Neural crest cell (in vitro differentiated cells): ENCODE data around the gene TRAPPC3. TPM values are rescaled to one million over a fixed set of nuclear protein-coding genes. Genes with fewer than 3 reads are reported as not detected.

Experiments used
- DNase-seq: peaks from one replicate; pipeline ENCODE4 v3.0.0; 2021; ENCODE audit warnings: low read depth, mixed read lengths, low spot score
- H3K27ac Mint-ChIP-seq: one replicate; pipeline ENCODE4 v1.8.0; 2021; ENCODE audit warnings: mild to moderate bottlenecking, mixed read lengths; ENCODE audit not compliant: unreplicated experiment
- H3K27me3 Mint-ChIP-seq: 2 replicates; pipeline ENCODE4 v1.8.0; 2021; ENCODE audit warnings: low read depth, mild to moderate bottlenecking, mixed read lengths
- H3K36me3 Mint-ChIP-seq: 2 replicates; pipeline ENCODE4 v1.8.0; 2021; ENCODE audit warnings: low read depth, mild to moderate bottlenecking, mixed read lengths
- H3K4me1 Mint-ChIP-seq: 2 replicates; pipeline ENCODE4 v1.8.0; 2021; ENCODE audit warnings: mixed read lengths
- H3K4me3 Mint-ChIP-seq: one replicate; pipeline ENCODE4 v1.8.0; 2021; ENCODE audit warnings: mild to moderate bottlenecking, mixed read lengths
- H3K9me3 Mint-ChIP-seq: 2 replicates; pipeline ENCODE4 v1.8.0; 2021; ENCODE audit warnings: mixed read lengths
- total RNA-seq: library from RNA; stranded (reverse); gene quantifications from 2 replicates; pipeline ENCODE4 v1.2.1, GENCODE V29; 2021
- TF ChIP-seq, protein P1 (sequence below): fragments of 200-600 bp; sonication (generic); conservative IDR thresholded peaks from 2 replicates; pipeline ENCODE4 v1.5.0; 2021; ENCODE audit warnings: antibody characterized with exemption, mild to moderate bottlenecking

The TRAPPC3 gene
- total RNA-seq, 1 donor from 2014 or later: 52.8 TPM

- H3K4me1 Mint-ChIP-seq: peaks cover 24% of the 10 kb centered on the region
- no peaks in the 10 kb centered on the region for H3K9me3 Mint-ChIP-seq
- TF ChIP-seq, protein P1, sequence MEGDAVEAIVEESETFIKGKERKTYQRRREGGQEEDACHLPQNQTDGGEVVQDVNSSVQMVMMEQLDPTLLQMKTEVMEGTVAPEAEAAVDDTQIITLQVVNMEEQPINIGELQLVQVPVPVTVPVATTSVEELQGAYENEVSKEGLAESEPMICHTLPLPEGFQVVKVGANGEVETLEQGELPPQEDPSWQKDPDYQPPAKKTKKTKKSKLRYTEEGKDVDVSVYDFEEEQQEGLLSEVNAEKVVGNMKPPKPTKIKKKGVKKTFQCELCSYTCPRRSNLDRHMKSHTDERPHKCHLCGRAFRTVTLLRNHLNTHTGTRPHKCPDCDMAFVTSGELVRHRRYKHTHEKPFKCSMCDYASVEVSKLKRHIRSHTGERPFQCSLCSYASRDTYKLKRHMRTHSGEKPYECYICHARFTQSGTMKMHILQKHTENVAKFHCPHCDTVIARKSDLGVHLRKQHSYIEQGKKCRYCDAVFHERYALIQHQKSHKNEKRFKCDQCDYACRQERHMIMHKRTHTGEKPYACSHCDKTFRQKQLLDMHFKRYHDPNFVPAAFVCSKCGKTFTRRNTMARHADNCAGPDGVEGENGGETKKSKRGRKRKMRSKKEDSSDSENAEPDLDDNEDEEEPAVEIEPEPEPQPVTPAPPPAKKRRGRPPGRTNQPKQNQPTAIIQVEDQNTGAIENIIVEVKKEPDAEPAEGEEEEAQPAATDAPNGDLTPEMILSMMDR: no peak
- peak overlapping the region; percentile 19 for H3K27ac Mint-ChIP-seq
- H3K4me3 Mint-ChIP-seq: peak overlapping the region; percentile 92
- no peaks in the 10 kb centered on the region for H3K27me3 Mint-ChIP-seq
- DNase-seq: no peak
- no peaks in the 10 kb centered on the region for H3K36me3 Mint-ChIP-seq
Measured at GRCh38 chr1:36089393-36090121, 59.7 kb downstream of the TRAPPC3 start.

GRCh38 chr1:36088577-36089392 lies 60.5 kb downstream of the TRAPPC3 start, which contains the start of gene ADPRS:
Gene ADPRS, plus strand, starts transcription at chr1:36088892. Its CDS starts 13 bp downstream, at chr1:36088905.
- Mint-ChIP-seq H3K4me1 (peaks cover 27% of the 10 kb centered on the region), H3K4me3 (peak within 1 kb of the TSS; percentile 92), H3K36me3 (no peaks in the 10 kb centered on the region), H3K27ac (peak within 1 kb of the TSS; percentile 19), H3K27me3 (no peaks in the 10 kb centered on the region), H3K9me3 (no peaks in the 10 kb centered on the region)
- TF ChIP-seq, protein P1: peak; percentile 99
- peak; percentile 90 for DNase-seq

- peaks cover 27% of the 10 kb centered on the region for H3K4me1 Mint-ChIP-seq
- no peak for DNase-seq
- H3K4me3 Mint-ChIP-seq: peak overlapping the region; percentile 92
- H3K9me3 Mint-ChIP-seq: no peaks in the 10 kb centered on the region
- H3K36me3 Mint-ChIP-seq: no peaks in the 10 kb centered on the region
- H3K27ac Mint-ChIP-seq: no peak overlapping the region
- TF ChIP-seq, protein P1: no peak
- H3K27me3 Mint-ChIP-seq: no peaks in the 10 kb centered on the region
Measured at GRCh38 chr1:36088265-36088576, 61.1 kb downstream of the TRAPPC3 start.

DNA sequence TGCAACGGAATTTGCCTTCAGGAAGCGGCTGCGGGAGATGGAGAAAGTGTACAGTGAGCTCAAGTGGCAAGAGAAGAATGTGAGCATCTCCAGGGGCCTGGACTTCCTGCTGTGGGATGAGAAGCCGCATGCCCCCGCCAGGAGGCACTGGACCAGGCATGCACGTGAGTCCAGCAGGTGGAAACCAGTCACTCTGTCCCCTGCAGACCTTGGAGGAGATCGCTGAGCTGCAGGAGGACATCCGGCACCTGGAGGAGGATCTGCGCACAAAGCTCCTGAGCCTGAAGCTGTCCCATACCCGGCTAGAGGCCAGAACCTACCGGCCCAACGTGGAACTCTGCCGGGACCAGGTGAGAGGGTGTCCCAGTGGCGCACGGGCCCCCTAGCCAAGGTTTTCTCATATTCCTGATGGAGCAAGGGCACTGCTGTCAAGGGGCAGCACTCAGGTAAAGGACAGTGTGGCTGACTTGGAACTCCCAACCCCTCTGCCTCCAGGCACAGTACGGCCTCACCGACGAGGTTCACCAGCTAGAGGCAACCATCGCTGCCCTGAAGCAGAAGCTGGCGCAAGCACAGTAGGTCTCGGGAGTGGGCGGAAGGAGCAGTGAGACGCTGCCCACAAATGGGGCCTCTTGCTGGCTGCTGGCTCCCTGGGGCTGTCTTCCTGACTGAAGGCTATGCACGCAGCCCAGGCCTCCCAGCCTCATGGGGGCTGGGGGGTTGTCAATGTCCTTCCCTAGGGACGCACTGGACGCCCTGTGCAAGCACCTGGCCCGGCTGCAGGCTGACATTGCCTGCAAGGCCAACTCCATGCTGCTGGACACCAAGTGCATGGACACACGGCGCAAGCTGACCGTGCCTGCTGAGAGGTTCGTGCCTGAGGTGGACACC lies 61.8 kb downstream of the TRAPPC3 start:
- H3K36me3 Mint-ChIP-seq: no peaks in the 10 kb centered on the region
- H3K4me1 Mint-ChIP-seq: peaks cover 27% of the 10 kb centered on the region
- peak overlapping the region; percentile 92 for H3K4me3 Mint-ChIP-seq

More for the DNA sequence above, 61.8 kb downstream of the TRAPPC3 start:
- H3K27me3 Mint-ChIP-seq: no peaks in the 10 kb centered on the region
- H3K27ac Mint-ChIP-seq: no peak overlapping the region
- no peak for DNase-seq
- TF ChIP-seq, protein P1: no peak
- no peaks in the 10 kb centered on the region for H3K9me3 Mint-ChIP-seq

Other genes starting within 250 kb of the TRAPPC3 start
- 27.9 and 29.2 TPM in 2 replicates for gene AGO3, start 218.4 kb downstream of the TRAPPC3 start, total RNA-seq
- gene TEKT2, start 65.4 kb downstream of the TRAPPC3 start, total RNA-seq: 7.4 and 8.4 TPM in 2 replicates
- gene ADPRS, start 60.6 kb downstream of the TRAPPC3 start, total RNA-seq: 33.8 and 34.0 TPM in 2 replicates
- gene COL8A2, start 24.3 kb downstream of the TRAPPC3 start, total RNA-seq: 0.09 TPM in 2 replicates
- 165 and 166 TPM in 2 replicates for gene MAP7D1, start 6.7 kb upstream of the TRAPPC3 start, total RNA-seq
- 167 and 170 TPM in 2 replicates for gene THRAP3, start 75.0 kb upstream of the TRAPPC3 start, total RNA-seq
- 5.4 and 5.9 TPM in 2 replicates for gene SH3D21, start 156.9 kb upstream of the TRAPPC3 start, total RNA-seq
- gene EVA1B, start 174.2 kb upstream of the TRAPPC3 start, total RNA-seq: 24.8 and 28.5 TPM in 2 replicates
- gene STK40, start 236.4 kb upstream of the TRAPPC3 start, total RNA-seq: 77.5 and 80.1 TPM in 2 replicates
- gene LSM10, start 248.4 kb upstream of the TRAPPC3 start, total RNA-seq: 48.1 and 48.4 TPM in 2 replicates